GM12891 (cell line): Measurements from ENCODE around the gene SYCP2L.

Source experiments
- PAX5 ChIP-seq: IDR thresholded peaks from 2 replicates; pipeline ENCODE4 v1.6.1; 2011; ENCODE audit warnings: low read length, moderate library complexity, mild to moderate bottlenecking; ENCODE audit not compliant: insufficient read depth, severe bottlenecking
- POLR2A ChIP-seq: IDR thresholded peaks from 2 replicates; pipeline ENCODE4 v1.6.1; 2011; ENCODE audit warnings: low read depth, low read length, control low read depth
- POLR2AphosphoS5 ChIP-seq: IDR thresholded peaks from 2 replicates; pipeline ENCODE4 v1.6.1; 2011; ENCODE audit warnings: low read depth, low read length, control low read depth
- TAF1 ChIP-seq: IDR thresholded peaks from 2 replicates; pipeline ENCODE4 v1.6.1; 2011; ENCODE audit warnings: low read depth, low read length, control low read depth

DNA sequence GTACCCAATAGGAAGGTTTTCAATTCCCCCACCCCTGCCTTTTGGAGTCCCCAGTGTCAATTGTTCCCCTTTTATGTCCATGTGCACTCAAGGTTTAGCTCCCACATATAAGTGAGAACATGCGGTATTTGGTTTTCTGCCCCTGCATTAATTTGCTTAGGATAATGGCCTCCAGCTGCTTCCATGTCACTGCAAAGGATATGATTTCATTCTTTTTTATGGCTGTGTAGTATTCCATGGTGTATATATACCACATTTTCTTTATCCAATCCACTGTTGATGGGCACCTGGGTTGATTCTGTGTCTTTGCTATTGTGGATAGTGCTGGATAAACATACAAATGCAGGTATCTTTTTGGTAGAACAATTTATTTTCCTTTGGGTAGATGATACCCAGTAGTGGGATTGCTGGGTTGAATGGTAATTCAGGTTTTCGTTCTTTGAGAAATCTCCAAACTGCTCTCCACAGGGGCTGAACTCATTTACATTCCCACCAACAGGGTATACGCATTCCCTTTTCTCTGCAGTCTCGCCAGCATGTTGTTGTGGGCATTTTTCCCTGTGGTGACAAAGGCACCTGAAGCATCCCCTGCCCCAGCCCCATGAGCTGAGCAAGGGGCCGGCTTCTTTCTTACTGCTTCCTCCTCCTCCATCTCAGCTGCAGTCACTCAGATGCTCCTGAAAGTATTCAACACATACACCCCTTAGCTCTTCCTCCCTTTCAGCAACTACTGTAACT is 90.5 kb downstream of the SYCP2L start:
- TF ChIP-seq TAF1 (no peak), POLR2AphosphoS5 (no peak), POLR2A (no peak), PAX5 (no peak)
